Tibial artery (tissue), 4 donors: ENCODE measurements around the gene ALOX12B.

Experiments used
- DNase-seq, 2 donors: peaks; one replicate each; pipeline ENCODE4 v3.0.0-alpha.2; 2019
- H3K27ac ChIP-seq, 2 donors: fragments of 200-600 bp; sonication (generic) in 1 of 2; 1 replicate in 1 of 2; 2 replicates in 1 of 2; pipeline ENCODE4 v1.5.1; 2018 to 2019; ENCODE audit warnings: mild to moderate bottlenecking in 1 of 2
- H3K27me3 ChIP-seq, 2 donors: fragments of 200-600 bp; sonication (generic) in 1 of 2; one replicate each; pipeline versions ENCODE4 v1.5.1 to v1.6.0; 2016 to 2019
- H3K36me3 ChIP-seq, 3 donors: fragments of 200-600 bp; sonication (generic) in 2 of 3; one replicate each; pipeline ENCODE4 v1.5.1; 2016 to 2019; ENCODE audit warnings: mild to moderate bottlenecking in 2 of 3
- H3K4me1 ChIP-seq, 4 donors: fragments of 200-600 bp; sonication (generic) in 2 of 4; 1 replicate in 3 of 4; 2 replicates in 1 of 4; pipeline ENCODE4 v1.5.1; 2016 to 2019
- H3K4me3 ChIP-seq, 2 donors: fragments of 200-600 bp; sonication (generic) in 1 of 2; 1 replicate in 1 of 2; 2 replicates in 1 of 2; pipeline ENCODE4 v1.5.1; 2018 to 2019; ENCODE audit warnings: mild to moderate bottlenecking in 2 of 2
- H3K9me3 ChIP-seq, 3 donors: fragments of 200-600 bp; sonication (generic) in 1 of 3; one replicate each; pipeline ENCODE4 v1.5.1; 2016 to 2019
- intact Hi-C: fragments of 100-400 bp; cut with DNase I; formaldehyde crosslinking; loops from one replicate; pipeline ENCODE4 v1.15.0; 2023; ENCODE audit warnings: low total_unique reads
- TF ChIP-seq, protein P1 (sequence below), 2 experiments: fragments of 200-600 bp in 1 of 2; fragments of 450-650 bp in 1 of 2; IDR thresholded peaks; one replicate each; pipeline ENCODE4 v1.5.1; 2017 to 2019; ENCODE audit warnings: antibody characterized with exemption in 2 of 2, mild to moderate bottlenecking in 1 of 2, moderate library complexity in 1 of 2

ALOX12B gene

DNA sequence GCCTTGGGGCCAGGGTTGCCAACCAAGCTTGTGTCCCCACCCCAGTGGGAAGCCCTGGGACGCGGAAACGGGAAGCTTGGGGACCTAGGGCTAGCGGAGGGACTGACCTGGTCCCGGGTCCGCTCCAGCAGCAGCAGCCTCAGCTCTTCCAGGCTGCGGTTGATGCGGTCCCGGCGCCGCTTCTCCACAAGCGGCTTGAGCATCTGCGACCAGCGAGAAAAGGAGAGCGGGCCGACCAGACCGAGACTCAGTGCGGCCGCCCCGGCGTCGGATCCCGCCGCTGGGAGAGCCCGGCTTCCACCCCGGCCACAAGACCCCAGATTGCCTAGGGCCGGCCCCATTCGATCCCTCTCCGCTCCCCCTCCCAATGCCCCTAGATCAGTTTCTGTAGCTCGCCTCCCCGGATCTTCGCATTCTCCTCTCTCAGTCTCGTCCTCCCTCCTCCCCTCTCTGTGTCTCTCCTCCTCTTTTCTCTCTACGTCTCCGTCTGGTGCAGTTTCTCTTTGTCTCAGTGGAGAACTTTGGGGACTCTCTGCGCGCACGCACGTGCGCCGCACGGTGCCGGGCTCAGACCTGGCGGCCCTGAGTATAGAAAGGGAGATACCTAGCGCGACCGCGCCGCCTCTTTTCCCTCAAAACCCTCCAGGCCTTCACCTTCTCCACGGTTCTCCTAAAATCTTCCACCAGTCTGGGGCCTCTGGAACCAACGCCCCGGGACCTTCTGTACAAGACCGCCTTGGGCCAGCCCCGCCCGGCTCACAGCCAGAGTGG lies 35.6 kb upstream of the ALOX12B start:
- DNase-seq: no peak
- Histone ChIP-seq H3K36me3 (no peaks in the 10 kb centered on the region), H3K4me1 (peaks cover 0 to 80% (median 69%) of the 10 kb centered on the region in 4 donors), H3K27me3 (peaks cover 0 to 4% of the 10 kb centered on the region in 2 donors), H3K27ac (peak overlapping the region; percentile 20 to 40), H3K4me3 (peak overlapping the region; percentile 51 to 70), H3K9me3 (no peaks in the 10 kb centered on the region)
- TF ChIP-seq, protein P1, sequence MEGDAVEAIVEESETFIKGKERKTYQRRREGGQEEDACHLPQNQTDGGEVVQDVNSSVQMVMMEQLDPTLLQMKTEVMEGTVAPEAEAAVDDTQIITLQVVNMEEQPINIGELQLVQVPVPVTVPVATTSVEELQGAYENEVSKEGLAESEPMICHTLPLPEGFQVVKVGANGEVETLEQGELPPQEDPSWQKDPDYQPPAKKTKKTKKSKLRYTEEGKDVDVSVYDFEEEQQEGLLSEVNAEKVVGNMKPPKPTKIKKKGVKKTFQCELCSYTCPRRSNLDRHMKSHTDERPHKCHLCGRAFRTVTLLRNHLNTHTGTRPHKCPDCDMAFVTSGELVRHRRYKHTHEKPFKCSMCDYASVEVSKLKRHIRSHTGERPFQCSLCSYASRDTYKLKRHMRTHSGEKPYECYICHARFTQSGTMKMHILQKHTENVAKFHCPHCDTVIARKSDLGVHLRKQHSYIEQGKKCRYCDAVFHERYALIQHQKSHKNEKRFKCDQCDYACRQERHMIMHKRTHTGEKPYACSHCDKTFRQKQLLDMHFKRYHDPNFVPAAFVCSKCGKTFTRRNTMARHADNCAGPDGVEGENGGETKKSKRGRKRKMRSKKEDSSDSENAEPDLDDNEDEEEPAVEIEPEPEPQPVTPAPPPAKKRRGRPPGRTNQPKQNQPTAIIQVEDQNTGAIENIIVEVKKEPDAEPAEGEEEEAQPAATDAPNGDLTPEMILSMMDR (IDR thresholded peaks at IDR 0.05): no peak
- intact Hi-C loops: loop anchor here (5.0 kb wide), 1 partner anchor 39 kb away; the partner anchor contains the start of gene VAMP2

GRCh38 chr17:8122422-8122923 lies 35.0 kb upstream of the ALOX12B start:
- Histone ChIP-seq H3K9me3 (no peaks in the 10 kb centered on the region), H3K4me3 (peak overlapping the region; percentile 51 to 70), H3K27ac (peak overlapping the region; percentile 32 to 48), H3K4me1 (peaks cover 0 to 84% (median 76%) of the 10 kb centered on the region in 4 donors), H3K36me3 (no peaks in the 10 kb centered on the region), H3K27me3 (peaks cover 0 to 4% of the 10 kb centered on the region in 2 donors)
- TF ChIP-seq, protein P1 (IDR thresholded peaks at IDR 0.05): no peak
- DNase-seq: no peak
- intact Hi-C loops: loop anchor here (5.0 kb wide), 1 partner anchor 40 kb away; the partner anchor contains the start of gene VAMP2

GRCh38 chr17:8121681-8122421 lies 34.3 kb upstream of the ALOX12B start:
- intact Hi-C loops: loop anchor here (5.0 kb wide), 1 partner anchor 40 kb away; the partner anchor contains the start of gene VAMP2
- Histone ChIP-seq H3K27ac (peak overlapping the region; percentile 32 to 48), H3K9me3 (no peaks in the 10 kb centered on the region), H3K4me1 (peaks cover 0 to 83% (median 76%) of the 10 kb centered on the region in 4 donors), H3K27me3 (peaks cover 0 to 10% of the 10 kb centered on the region in 2 donors), H3K4me3 (peak overlapping the region; percentile 51 to 70), H3K36me3 (no peaks in the 10 kb centered on the region)
- TF ChIP-seq, protein P1 (IDR thresholded peaks at IDR 0.05): peak; percentile 25 to 41
- DNase-seq: no peak

- TF ChIP-seq, protein P1 (IDR thresholded peaks at IDR 0.05): no peak
- intact Hi-C loops: loop anchor here (5.0 kb wide), 1 partner anchor 41 kb away; the partner anchor contains the start of gene VAMP2
- no peak for DNase-seq
- no peaks in the 10 kb centered on the region for H3K9me3 ChIP-seq
- H3K27ac ChIP-seq: peak overlapping the region; percentile 32 to 48
- H3K36me3 ChIP-seq: no peaks in the 10 kb centered on the region
- peaks cover 0 to 80% (median 73%) of the 10 kb centered on the region in 4 donors for H3K4me1 ChIP-seq
- H3K4me3 ChIP-seq: peak overlapping the region; percentile 51 to 70
- peaks cover 0 to 15% of the 10 kb centered on the region in 2 donors for H3K27me3 ChIP-seq
Measured at GRCh38 chr17:8121407-8121680, 33.8 kb upstream of the ALOX12B start.

- Histone ChIP-seq H3K27me3 (peaks cover 0 to 21% of the 10 kb centered on the region in 2 donors), H3K9me3 (no peaks in the 10 kb centered on the region), H3K27ac (peak overlapping the region; percentile 20 to 83), H3K36me3 (no peaks in the 10 kb centered on the region), H3K4me3 (peak overlapping the region; percentile 51 to 70), H3K4me1 (peaks cover 0 to 75% (median 71%) of the 10 kb centered on the region in 4 donors)
- intact Hi-C loops: loop anchor here (5.0 kb wide), 1 partner anchor 42 kb away; the partner anchor contains the start of gene VAMP2
- TF ChIP-seq, protein P1 (IDR thresholded peaks at IDR 0.05): peak in 1 of 2 experiments; percentile 20
- DNase-seq: no peak
Measured at GRCh38 chr17:8120520-8121406, 33.2 kb upstream of the ALOX12B start.
